ENCODE results near the gene RAB20.
A peak's percentile ranks its signal among the peaks of the same experiment; 100 is the strongest.

RAB20 gene

GRCh38 chr13:110507678-110508381 lies 53.7 kb downstream of the RAB20 start:
- Histone ChIP-seq H3K9me3 (ENCODE audit: control insufficient read depth, low read length) (no peaks in the 10 kb centered on the region), H3K4me1 (ENCODE audit: control insufficient read depth, insufficient read depth, low read length, poor library complexity, severe bottlenecking) (peaks cover 10% of the 10 kb centered on the region), H3K36me3 (ENCODE audit: control insufficient read depth, insufficient read depth, low read length) (peaks cover 99% of the 10 kb centered on the region), H3K4me3 (ENCODE audit: extremely low read depth, insufficient read depth, low read length, poor library complexity, severe bottlenecking) (no peak overlapping the region), H3K27ac (ENCODE audit: low read depth, low read length, severe bottlenecking) (no peak overlapping the region)
- WGBS, 2 experiments (ENCODE audit: insufficient coverage in 2 of 2) = 91 to 95% methylated on average over 19 to 21 of the region's 23 CpGs

GRCh38 chr13:110506859-110507566 lies 54.5 kb downstream of the RAB20 start:
- Histone ChIP-seq H3K4me1 (ENCODE audit: control insufficient read depth, insufficient read depth, low read length, poor library complexity, severe bottlenecking) (peaks cover 10% of the 10 kb centered on the region), H3K36me3 (ENCODE audit: control insufficient read depth, insufficient read depth, low read length) (peaks cover 99% of the 10 kb centered on the region), H3K9me3 (ENCODE audit: control insufficient read depth, low read length) (no peaks in the 10 kb centered on the region), H3K4me3 (ENCODE audit: extremely low read depth, insufficient read depth, low read length, poor library complexity, severe bottlenecking) (no peak overlapping the region), H3K27ac (ENCODE audit: low read depth, low read length, severe bottlenecking) (no peak overlapping the region)
- WGBS, 2 experiments (ENCODE audit: insufficient coverage in 2 of 2) = 85 to 99% methylated on average over 13 of the region's 17 CpGs

- peaks cover 99% of the 10 kb centered on the region for H3K36me3 ChIP-seq (ENCODE audit: control insufficient read depth, insufficient read depth, low read length)
- H3K27ac ChIP-seq (ENCODE audit: low read depth, low read length, severe bottlenecking) = no peak overlapping the region
- peaks cover 10% of the 10 kb centered on the region for H3K4me1 ChIP-seq (ENCODE audit: control insufficient read depth, insufficient read depth, low read length, poor library complexity, severe bottlenecking)
- no peaks in the 10 kb centered on the region for H3K9me3 ChIP-seq (ENCODE audit: control insufficient read depth, low read length)
- WGBS, 2 experiments (ENCODE audit: insufficient coverage in 2 of 2) = 97 to 98% methylated on average over 16 to 18 of the region's 18 CpGs
- H3K4me3 ChIP-seq (ENCODE audit: extremely low read depth, insufficient read depth, low read length, poor library complexity, severe bottlenecking) = no peak overlapping the region
These were observed 55.1 kb downstream of the RAB20 start for GRCh38 chr13:110506396-110506795.

GRCh38 chr13:110505594-110505993 lies 55.9 kb downstream of the RAB20 start:
- Histone ChIP-seq H3K4me3 (ENCODE audit: extremely low read depth, insufficient read depth, low read length, poor library complexity, severe bottlenecking) (no peak overlapping the region), H3K36me3 (ENCODE audit: control insufficient read depth, insufficient read depth, low read length) (peaks cover 99% of the 10 kb centered on the region)

GRCh38 chr13:110503979-110504499 lies 57.5 kb downstream of the RAB20 start:
- 93 to 97% methylated on average over 14 to 18 of the region's 18 CpGs for WGBS, 2 experiments (ENCODE audit: insufficient coverage in 2 of 2)
- Histone ChIP-seq H3K36me3 (ENCODE audit: control insufficient read depth, insufficient read depth, low read length) (peaks cover 100% of the 10 kb centered on the region), H3K27ac (ENCODE audit: low read depth, low read length, severe bottlenecking) (peak overlapping the region; percentile 16), H3K4me3 (ENCODE audit: extremely low read depth, insufficient read depth, low read length, poor library complexity, severe bottlenecking) (no peak overlapping the region), H3K9me3 (ENCODE audit: control insufficient read depth, low read length) (no peaks in the 10 kb centered on the region), H3K4me1 (ENCODE audit: control insufficient read depth, insufficient read depth, low read length, poor library complexity, severe bottlenecking) (peaks cover 4% of the 10 kb centered on the region)

More at GRCh38 chr13:110505594-110505993, 55.9 kb downstream of the RAB20 start:
- Histone ChIP-seq H3K4me1 (ENCODE audit: control insufficient read depth, insufficient read depth, low read length, poor library complexity, severe bottlenecking) (peaks cover 10% of the 10 kb centered on the region), H3K27ac (ENCODE audit: low read depth, low read length, severe bottlenecking) (no peak overlapping the region), H3K9me3 (ENCODE audit: control insufficient read depth, low read length) (no peaks in the 10 kb centered on the region)
- WGBS, 2 experiments (ENCODE audit: insufficient coverage in 2 of 2) = 95% methylated on average over 10 of the region's 10 CpGs

GRCh38 chr13:110503037-110503901 lies 58.3 kb downstream of the RAB20 start:
- H3K4me1 ChIP-seq (ENCODE audit: control insufficient read depth, insufficient read depth, low read length, poor library complexity, severe bottlenecking) = peaks cover 6% of the 10 kb centered on the region
- H3K4me3 ChIP-seq (ENCODE audit: extremely low read depth, insufficient read depth, low read length, poor library complexity, severe bottlenecking) = no peak overlapping the region
- peaks cover 100% of the 10 kb centered on the region for H3K36me3 ChIP-seq (ENCODE audit: control insufficient read depth, insufficient read depth, low read length)
- H3K27ac ChIP-seq (ENCODE audit: low read depth, low read length, severe bottlenecking) = peak overlapping the region; percentile 16
- H3K9me3 ChIP-seq (ENCODE audit: control insufficient read depth, low read length) = no peaks in the 10 kb centered on the region
- WGBS, 2 experiments (ENCODE audit: insufficient coverage in 2 of 2) = 84 to 87% methylated on average over 16 to 17 of the region's 20 CpGs

- H3K36me3 ChIP-seq (ENCODE audit: control insufficient read depth, insufficient read depth, low read length) = peaks cover 99% of the 10 kb centered on the region
- 88 to 100% methylated on average over 1 to 6 of the region's 9 CpGs for WGBS, 2 experiments (ENCODE audit: insufficient coverage in 2 of 2)
- no peak overlapping the region for H3K4me3 ChIP-seq (ENCODE audit: extremely low read depth, insufficient read depth, low read length, poor library complexity, severe bottlenecking)
- H3K4me1 ChIP-seq (ENCODE audit: control insufficient read depth, insufficient read depth, low read length, poor library complexity, severe bottlenecking) = peaks cover 8% of the 10 kb centered on the region
- H3K9me3 ChIP-seq (ENCODE audit: control insufficient read depth, low read length) = no peaks in the 10 kb centered on the region
- no peak overlapping the region for H3K27ac ChIP-seq (ENCODE audit: low read depth, low read length, severe bottlenecking)
These were observed 60.3 kb downstream of the RAB20 start for GRCh38 chr13:110501188-110501587.

GRCh38 chr13:110500341-110500740 lies 61.2 kb downstream of the RAB20 start:
- Histone ChIP-seq H3K9me3 (ENCODE audit: control insufficient read depth, low read length) (no peaks in the 10 kb centered on the region), H3K27ac (ENCODE audit: low read depth, low read length, severe bottlenecking) (no peak overlapping the region), H3K4me3 (ENCODE audit: extremely low read depth, insufficient read depth, low read length, poor library complexity, severe bottlenecking) (no peak overlapping the region), H3K4me1 (ENCODE audit: control insufficient read depth, insufficient read depth, low read length, poor library complexity, severe bottlenecking) (peaks cover 8% of the 10 kb centered on the region), H3K36me3 (ENCODE audit: control insufficient read depth, insufficient read depth, low read length) (peaks cover 99% of the 10 kb centered on the region)
- 87 to 100% methylated on average over 1 to 2 of the region's 3 CpGs for WGBS, 2 experiments (ENCODE audit: insufficient coverage in 2 of 2)

GRCh38 chr13:110499621-110500281 lies 61.8 kb downstream of the RAB20 start:
- 94 to 99% methylated on average over 8 to 10 of the region's 10 CpGs for WGBS, 2 experiments (ENCODE audit: insufficient coverage in 2 of 2)
- no peak overlapping the region for H3K27ac ChIP-seq (ENCODE audit: low read depth, low read length, severe bottlenecking)
- peaks cover 99% of the 10 kb centered on the region for H3K36me3 ChIP-seq (ENCODE audit: control insufficient read depth, insufficient read depth, low read length)

GRCh38 chr13:110498765-110499164 lies 62.8 kb downstream of the RAB20 start:
- peaks cover 99% of the 10 kb centered on the region for H3K36me3 ChIP-seq (ENCODE audit: control insufficient read depth, insufficient read depth, low read length)
- WGBS, 2 experiments (ENCODE audit: insufficient coverage in 2 of 2) = 92 to 98% methylated on average over 10 of the region's 10 CpGs

More at GRCh38 chr13:110499621-110500281, 61.8 kb downstream of the RAB20 start:
- no peaks in the 10 kb centered on the region for H3K9me3 ChIP-seq (ENCODE audit: control insufficient read depth, low read length)
- no peak overlapping the region for H3K4me3 ChIP-seq (ENCODE audit: extremely low read depth, insufficient read depth, low read length, poor library complexity, severe bottlenecking)
- peaks cover 8% of the 10 kb centered on the region for H3K4me1 ChIP-seq (ENCODE audit: control insufficient read depth, insufficient read depth, low read length, poor library complexity, severe bottlenecking)

More at GRCh38 chr13:110498765-110499164, 62.8 kb downstream of the RAB20 start:
- H3K4me3 ChIP-seq (ENCODE audit: extremely low read depth, insufficient read depth, low read length, poor library complexity, severe bottlenecking) = no peak overlapping the region
- peaks cover 8% of the 10 kb centered on the region for H3K4me1 ChIP-seq (ENCODE audit: control insufficient read depth, insufficient read depth, low read length, poor library complexity, severe bottlenecking)
- H3K27ac ChIP-seq (ENCODE audit: low read depth, low read length, severe bottlenecking) = no peak overlapping the region
- H3K9me3 ChIP-seq (ENCODE audit: control insufficient read depth, low read length) = no peaks in the 10 kb centered on the region

Measured in mesodermal cell (in vitro differentiated cells).